Activated T-helper 1 cell treated with anti-CD3 and anti-CD28 coated beads, Interleukin-12 subunit alpha, Interleukin-12 subunit beta, Interleukin-2, Interleukin-4 antibody, amounts not matched to agents 30 ng/mL and 10 ng/mL and 1 ng/mL, durations not matched to agents 14 hours and 24 hours and 36 hours (primary cell): ENCODE measurements around the gene CST9. TPM values are rescaled to one million over a fixed set of nuclear protein-coding genes. Genes with fewer than 3 reads are reported as not detected.

ENCODE experiments used
- DNase-seq: peaks from one replicate; pipeline ENCODE4 v3.0.0; 2021; ENCODE audit warnings: low spot score
- H3K27ac Mint-ChIP-seq: one replicate; pipeline ENCODE4 v1.8.0; 2021; ENCODE audit warnings: mild to moderate bottlenecking, mixed read lengths
- H3K27me3 Mint-ChIP-seq: one replicate; pipeline ENCODE4 v1.8.0; 2022; ENCODE audit warnings: mild to moderate bottlenecking, moderate library complexity, mixed read lengths; ENCODE audit not compliant: insufficient read depth
- H3K36me3 Mint-ChIP-seq: one replicate; pipeline ENCODE4 v1.8.0; 2021; ENCODE audit warnings: low read depth, mixed read lengths
- H3K4me1 Mint-ChIP-seq: one replicate; pipeline ENCODE4 v1.8.0; 2021; ENCODE audit warnings: low read depth, mixed read lengths
- H3K4me3 Mint-ChIP-seq: one replicate; pipeline ENCODE4 v1.8.0; 2021; ENCODE audit warnings: mild to moderate bottlenecking, moderate library complexity, mixed read lengths
- H3K9me3 Mint-ChIP-seq: one replicate; pipeline ENCODE4 v1.8.0; 2021; ENCODE audit warnings: mixed read lengths
- intact Hi-C: fragments of 100-400 bp; cut with micrococcal nuclease; formaldehyde crosslinking; loops from one replicate; pipeline ENCODE4 v1.15.1; 2024
- total RNA-seq: library from RNA; stranded (reverse); gene quantifications from 2 replicates; pipeline ENCODE4 v1.2.3, GENCODE V29; 2022

The CST9 gene
- total RNA-seq = not detected in 2 replicates

GRCh38 chr20:23605867-23606651 is at the start of gene CST9:
TSS of gene CST9 (minus strand) at chr20:23605917. CDS start at chr20:23605864, 53 bp downstream.
- intact Hi-C loops = loop anchor here (1.0 to 2.0 kb wide), 3 partner anchors 164 to 915 kb away; partner anchors contain the start of gene NXT1
- no peak within 1 kb of the TSS for H3K27ac Mint-ChIP-seq
- no peak within 1 kb of the TSS for H3K4me3 Mint-ChIP-seq
- H3K27me3 Mint-ChIP-seq = peaks cover 2% of the 10 kb centered on the region
- H3K36me3 Mint-ChIP-seq = no peaks in the 10 kb centered on the region
- no peaks in the 10 kb centered on the region for H3K4me1 Mint-ChIP-seq
- no peak for DNase-seq
- H3K9me3 Mint-ChIP-seq = no peaks in the 10 kb centered on the region

- no peaks in the 10 kb centered on the region for H3K36me3 Mint-ChIP-seq
Measured at GRCh38 chr20:23654717-23655116, 49.0 kb upstream of the CST9 start.

GRCh38 chr20:23654000-23654399 is 48.3 kb upstream of the CST9 start:
- Mint-ChIP-seq H3K27ac (no peak overlapping the region), H3K27me3 (peaks cover 4% of the 10 kb centered on the region), H3K9me3 (no peaks in the 10 kb centered on the region), H3K36me3 (no peaks in the 10 kb centered on the region), H3K4me1 (no peaks in the 10 kb centered on the region), H3K4me3 (no peak overlapping the region)
- no peak for DNase-seq
- intact Hi-C loops = no loop called here

More at GRCh38 chr20:23654717-23655116, 49.0 kb upstream of the CST9 start:
- H3K9me3 Mint-ChIP-seq = no peaks in the 10 kb centered on the region
- intact Hi-C loops = no loop called here
- no peak for DNase-seq
- H3K4me3 Mint-ChIP-seq = no peak overlapping the region
- H3K27me3 Mint-ChIP-seq = peaks cover 4% of the 10 kb centered on the region
- H3K4me1 Mint-ChIP-seq = no peaks in the 10 kb centered on the region
- H3K27ac Mint-ChIP-seq = no peak overlapping the region

- Mint-ChIP-seq H3K36me3 (no peaks in the 10 kb centered on the region), H3K27ac (no peak overlapping the region), H3K4me1 (no peaks in the 10 kb centered on the region), H3K9me3 (no peaks in the 10 kb centered on the region), H3K4me3 (no peak overlapping the region), H3K27me3 (peaks cover 4% of the 10 kb centered on the region)
- DNase-seq = no peak
- intact Hi-C loops = no loop called here
Measured at GRCh38 chr20:23653400-23653938, 47.8 kb upstream of the CST9 start.

GRCh38 chr20:23652926-23653325 is 47.2 kb upstream of the CST9 start:
- H3K4me3 Mint-ChIP-seq = no peak overlapping the region
- DNase-seq = no peak

GRCh38 chr20:23652371-23652770 is 46.7 kb upstream of the CST9 start:
- no peak for DNase-seq
- Mint-ChIP-seq H3K4me3 (no peak overlapping the region), H3K4me1 (no peaks in the 10 kb centered on the region), H3K9me3 (no peaks in the 10 kb centered on the region), H3K27ac (no peak overlapping the region), H3K36me3 (no peaks in the 10 kb centered on the region), H3K27me3 (peaks cover 4% of the 10 kb centered on the region)
- intact Hi-C loops = no loop called here

More at GRCh38 chr20:23652926-23653325, 47.2 kb upstream of the CST9 start:
- H3K9me3 Mint-ChIP-seq = no peaks in the 10 kb centered on the region
- H3K27me3 Mint-ChIP-seq = peaks cover 4% of the 10 kb centered on the region
- intact Hi-C loops = no loop called here
- no peaks in the 10 kb centered on the region for H3K4me1 Mint-ChIP-seq
- no peak overlapping the region for H3K27ac Mint-ChIP-seq
- H3K36me3 Mint-ChIP-seq = no peaks in the 10 kb centered on the region

GRCh38 chr20:23651117-23651516 is 45.4 kb upstream of the CST9 start:
- no peak overlapping the region for H3K4me3 Mint-ChIP-seq
- intact Hi-C loops = no loop called here

GRCh38 chr20:23649830-23650417 is 44.2 kb upstream of the CST9 start:
- Mint-ChIP-seq H3K4me3 (no peak overlapping the region), H3K27ac (no peak overlapping the region), H3K27me3 (peaks cover 4% of the 10 kb centered on the region), H3K36me3 (no peaks in the 10 kb centered on the region), H3K9me3 (no peaks in the 10 kb centered on the region), H3K4me1 (no peaks in the 10 kb centered on the region)
- intact Hi-C loops = no loop called here
- no peak for DNase-seq

More at GRCh38 chr20:23651117-23651516, 45.4 kb upstream of the CST9 start:
- Mint-ChIP-seq H3K27me3 (peaks cover 4% of the 10 kb centered on the region), H3K27ac (no peak overlapping the region), H3K9me3 (no peaks in the 10 kb centered on the region), H3K36me3 (no peaks in the 10 kb centered on the region), H3K4me1 (no peaks in the 10 kb centered on the region)
- no peak for DNase-seq

- no peaks in the 10 kb centered on the region for H3K9me3 Mint-ChIP-seq
- H3K4me1 Mint-ChIP-seq = no peaks in the 10 kb centered on the region
- peaks cover 2% of the 10 kb centered on the region for H3K27me3 Mint-ChIP-seq
- no peak overlapping the region for H3K27ac Mint-ChIP-seq
- intact Hi-C loops = no loop called here
- H3K4me3 Mint-ChIP-seq = no peak overlapping the region
- DNase-seq = no peak
- H3K36me3 Mint-ChIP-seq = no peaks in the 10 kb centered on the region
Measured at GRCh38 chr20:23649242-23649641, 43.5 kb upstream of the CST9 start.

GRCh38 chr20:23647346-23647745 is 41.6 kb upstream of the CST9 start:
- DNase-seq = no peak
- Mint-ChIP-seq H3K27ac (no peak overlapping the region), H3K4me1 (no peaks in the 10 kb centered on the region), H3K27me3 (peaks cover 2% of the 10 kb centered on the region), H3K36me3 (no peaks in the 10 kb centered on the region), H3K4me3 (no peak overlapping the region), H3K9me3 (no peaks in the 10 kb centered on the region)
- intact Hi-C loops = no loop called here

GRCh38 chr20:23646106-23646873 is 40.6 kb upstream of the CST9 start:
- Mint-ChIP-seq H3K36me3 (no peaks in the 10 kb centered on the region), H3K27ac (no peak overlapping the region), H3K4me3 (no peak overlapping the region), H3K4me1 (no peaks in the 10 kb centered on the region), H3K27me3 (peaks cover 2% of the 10 kb centered on the region), H3K9me3 (no peaks in the 10 kb centered on the region)
- intact Hi-C loops = no loop called here
- DNase-seq = no peak

GRCh38 chr20:23645575-23645974 is 39.9 kb upstream of the CST9 start:
- intact Hi-C loops = no loop called here
- no peaks in the 10 kb centered on the region for H3K9me3 Mint-ChIP-seq
- no peak overlapping the region for H3K27ac Mint-ChIP-seq
- H3K4me3 Mint-ChIP-seq = no peak overlapping the region
- H3K27me3 Mint-ChIP-seq = peaks cover 2% of the 10 kb centered on the region
- H3K4me1 Mint-ChIP-seq = no peaks in the 10 kb centered on the region
- DNase-seq = no peak
- H3K36me3 Mint-ChIP-seq = no peaks in the 10 kb centered on the region

GRCh38 chr20:23644164-23644563 is 38.4 kb upstream of the CST9 start:
- intact Hi-C loops = no loop called here
- no peak for DNase-seq
- peaks cover 2% of the 10 kb centered on the region for H3K27me3 Mint-ChIP-seq

More at GRCh38 chr20:23644164-23644563, 38.4 kb upstream of the CST9 start:
- Mint-ChIP-seq H3K9me3 (no peaks in the 10 kb centered on the region), H3K27ac (no peak overlapping the region), H3K4me1 (no peaks in the 10 kb centered on the region), H3K36me3 (no peaks in the 10 kb centered on the region), H3K4me3 (no peak overlapping the region)
